ENCODE data around the gene RERE.

Gene RERE

GRCh38 chr1:8702850-8703810 is 114.3 kb downstream of the RERE start (continued):
- TF ChIP-seq ZNF184 (tag by site-specific recombination; IDR thresholded peaks at IDR 0.05) (peak; percentile 83), ZNF558 (tag by site-specific recombination; IDR thresholded peaks at IDR 0.05) (no peak), ZNF248 (tag by site-specific recombination; IDR thresholded peaks at IDR 0.05) (no peak), ZNF580 (tag by site-specific recombination; IDR thresholded peaks at IDR 0.05) (0 out of 2 replicates have a peak, but pooled peaks have one; percentile 56), ZXDB (tag by site-specific recombination; IDR thresholded peaks at IDR 0.05) (peak; percentile 59; the same call in 1 of the 2 replicates), ZBTB21 (tag by site-specific recombination; IDR thresholded peaks at IDR 0.05) (no peak), ZNF707 (tag by site-specific recombination; IDR thresholded peaks at IDR 0.05) (no peak), RBAK (tag by site-specific recombination; IDR thresholded peaks at IDR 0.05) (no peak), ZNF416 (tag by site-specific recombination; IDR thresholded peaks at IDR 0.05) (no peak), ZFP3 (tag by site-specific recombination; IDR thresholded peaks at IDR 0.05; ENCODE audit: low read depth) (no peak), SALL2 (tag by site-specific recombination; IDR thresholded peaks at IDR 0.05; ENCODE audit: borderline replicate concordance) (no peak), PATZ1 (tag by site-specific recombination; IDR thresholded peaks at IDR 0.05) (no peak; the same call in 1 of the 2 replicates), AEBP2 (tag by site-specific recombination; IDR thresholded peaks at IDR 0.05; ENCODE audit: borderline replicate concordance) (no peak), KLF7 (tag by site-specific recombination; IDR thresholded peaks at IDR 0.05; ENCODE audit: borderline replicate concordance) (no peak), YY2 (tag by site-specific recombination; IDR thresholded peaks at IDR 0.05) (no peak), ZFP37 (tag by site-specific recombination; IDR thresholded peaks at IDR 0.05) (no peak), ZSCAN23 (tag by site-specific recombination; IDR thresholded peaks at IDR 0.05) (no peak), KLF9 (tag by site-specific recombination; IDR thresholded peaks at IDR 0.05; ENCODE audit: low read depth) (no peak), ZNF114 (tag by site-specific recombination; IDR thresholded peaks at IDR 0.05) (no peak), ZNF18 (tag by site-specific recombination; IDR thresholded peaks at IDR 0.05) (no peak), PBX3 (CRISPR knock-in tag; IDR thresholded peaks at IDR 0.05) (no peak; the same call in 1 of the 2 replicates)

All from HEK293 (cell line).